Adipocyte (in vitro differentiated cells): ENCODE data around the gene GGACT.
"Not testable (repeated sequence)": the region's sequence is repeated elsewhere in the genome, so short reads cannot be mapped to it uniquely, and the experiment has no call there.

Experiments used
- DNase-seq: peaks from one replicate; pipeline ENCODE4 v3.0.0-alpha.2; 2015; ENCODE audit warnings: low read depth
- H3K27me3 ChIP-seq: replicated peaks from 2 replicates; pipeline ENCODE4 v1.7.0; 2013; ENCODE audit warnings: mild to moderate bottlenecking, low read length, moderate library complexity; ENCODE audit not compliant: control insufficient read depth, insufficient read depth
- H3K36me3 ChIP-seq: 2 replicates; pipeline ENCODE4 v1.7.0; 2013; ENCODE audit warnings: low read length, mild to moderate bottlenecking, moderate library complexity; ENCODE audit not compliant: control insufficient read depth, insufficient read depth, severe bottlenecking
- H3K4me1 ChIP-seq: 2 replicates; pipeline ENCODE4 v1.7.0; 2013; ENCODE audit warnings: mild to moderate bottlenecking, low read length, moderate library complexity; ENCODE audit not compliant: control insufficient read depth, insufficient read depth
- H3K4me3 ChIP-seq: 2 replicates; pipeline ENCODE4 v1.7.0; 2013; ENCODE audit warnings: mild to moderate bottlenecking, low read length, moderate library complexity
- H3K9ac ChIP-seq: 2 replicates; pipeline ENCODE4 v1.7.0; 2013; ENCODE audit warnings: mild to moderate bottlenecking, low read length, moderate library complexity
- H3K9me3 ChIP-seq: 2 replicates; pipeline ENCODE4 v1.7.0; 2013; ENCODE audit warnings: mild to moderate bottlenecking, low read length, moderate library complexity; ENCODE audit not compliant: control insufficient read depth

Gene GGACT

DNA sequence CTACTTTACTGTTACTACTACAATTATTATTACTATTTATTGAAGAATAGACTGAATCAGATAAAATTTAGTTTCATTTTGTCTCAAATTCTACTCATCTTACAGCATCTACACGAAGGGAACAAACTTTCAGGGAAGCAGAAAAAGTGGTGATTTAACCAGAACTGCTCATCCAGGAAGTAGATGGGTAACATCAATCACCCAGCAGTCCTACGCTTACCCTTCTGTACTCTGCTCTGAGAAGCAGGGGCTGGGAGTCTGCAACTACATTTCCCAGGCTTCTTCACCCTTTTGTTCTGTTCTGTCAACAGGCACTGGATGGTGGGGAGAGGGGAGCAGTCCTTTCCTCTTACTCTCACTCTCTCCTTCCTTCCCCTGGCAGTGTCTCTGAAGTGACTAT is 31.4 kb upstream of the GGACT start:
- no peaks in the 10 kb centered on the region for H3K27me3 ChIP-seq
- no peak overlapping the region for H3K4me3 ChIP-seq
- H3K36me3 ChIP-seq, result no peaks in the 10 kb centered on the region
- H3K9ac ChIP-seq, result no peak overlapping the region
- H3K9me3 ChIP-seq, result no peaks in the 10 kb centered on the region
- DNase-seq, result no peak
- no peaks in the 10 kb centered on the region for H3K4me1 ChIP-seq

GRCh38 chr13:100618897-100619296 is 30.3 kb upstream of the GGACT start:
- not testable (repeated sequence) for H3K4me3 ChIP-seq, H3K36me3 ChIP-seq, H3K4me1 ChIP-seq, DNase-seq, H3K9me3 ChIP-seq, H3K9ac ChIP-seq, H3K27me3 ChIP-seq

DNA sequence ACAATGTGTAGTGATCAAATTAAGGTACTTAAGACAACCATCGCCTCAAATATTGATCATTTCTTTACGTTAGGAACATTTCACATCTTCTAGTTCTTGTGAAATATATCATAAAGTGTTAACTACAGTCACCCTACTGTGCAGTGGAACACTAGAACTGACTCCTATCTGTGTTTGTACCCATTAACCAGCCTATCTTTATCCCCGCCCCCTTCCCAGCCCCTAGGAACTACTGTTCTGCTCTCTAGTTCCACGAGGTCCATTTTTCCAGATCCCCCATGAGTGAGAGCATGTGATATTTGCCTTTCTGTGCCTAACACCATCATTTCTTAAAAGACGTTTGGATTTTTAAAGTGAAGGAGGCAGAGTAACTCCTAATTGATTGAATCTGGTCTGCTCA is 24.4 kb upstream of the GGACT start:
- no peak for DNase-seq
- Histone ChIP-seq H3K36me3 (peaks cover 12% of the 10 kb centered on the region), H3K27me3 (no peaks in the 10 kb centered on the region), H3K4me3 (no peak overlapping the region), H3K9me3 (no peaks in the 10 kb centered on the region), H3K4me1 (peaks cover 2% of the 10 kb centered on the region), H3K9ac (no peak overlapping the region)

- H3K4me1 ChIP-seq, result peaks cover 2% of the 10 kb centered on the region
- H3K9me3 ChIP-seq, result no peaks in the 10 kb centered on the region
- H3K9ac ChIP-seq, result no peak overlapping the region
- no peak for DNase-seq
- H3K27me3 ChIP-seq, result no peaks in the 10 kb centered on the region
- H3K36me3 ChIP-seq, result peaks cover 12% of the 10 kb centered on the region
- H3K4me3 ChIP-seq, result no peak overlapping the region
These were observed 23.3 kb upstream of the GGACT start for GRCh38 chr13:100611678-100612492.

GRCh38 chr13:100610391-100611347 is 22.1 kb upstream of the GGACT start:
- DNase-seq, result no peak
- no peak overlapping the region for H3K4me3 ChIP-seq
- H3K27me3 ChIP-seq, result no peaks in the 10 kb centered on the region
- peaks cover 12% of the 10 kb centered on the region for H3K36me3 ChIP-seq
- no peak overlapping the region for H3K9ac ChIP-seq
- H3K9me3 ChIP-seq, result no peaks in the 10 kb centered on the region
- peaks cover 2% of the 10 kb centered on the region for H3K4me1 ChIP-seq

DNA sequence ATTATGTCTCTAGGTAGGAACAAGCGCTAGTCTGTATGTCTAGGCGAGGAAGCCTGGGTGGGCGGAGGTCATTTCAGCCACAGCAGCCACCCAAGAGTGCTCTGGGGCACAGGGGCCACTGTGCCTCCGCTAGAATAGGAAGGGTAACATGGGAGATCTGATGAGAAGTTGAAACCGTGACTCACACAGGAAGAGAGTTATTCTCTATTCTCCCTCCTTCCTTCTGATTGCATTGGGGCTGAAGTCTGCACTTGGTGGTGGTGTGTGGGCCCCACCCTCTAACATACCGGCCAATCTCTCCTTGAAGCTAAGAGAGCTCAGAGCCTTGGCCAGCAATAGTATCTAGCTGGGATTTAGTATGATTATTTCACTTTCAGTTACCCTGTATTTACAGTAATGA is 20.3 kb upstream of the GGACT start:
- Histone ChIP-seq H3K4me3 (no peak overlapping the region), H3K4me1 (peaks cover 2% of the 10 kb centered on the region), H3K36me3 (peaks cover 12% of the 10 kb centered on the region), H3K9me3 (no peaks in the 10 kb centered on the region), H3K27me3 (no peaks in the 10 kb centered on the region), H3K9ac (no peak overlapping the region)
- DNase-seq, result no peak

- no peak for DNase-seq
- H3K9ac ChIP-seq, result no peak overlapping the region
- H3K27me3 ChIP-seq, result no peaks in the 10 kb centered on the region
- H3K9me3 ChIP-seq, result no peaks in the 10 kb centered on the region
- H3K36me3 ChIP-seq, result peaks cover 12% of the 10 kb centered on the region
- H3K4me3 ChIP-seq, result no peak overlapping the region
- H3K4me1 ChIP-seq, result peaks cover 2% of the 10 kb centered on the region
These were observed 19.9 kb upstream of the GGACT start for GRCh38 chr13:100608489-100608888.

DNA sequence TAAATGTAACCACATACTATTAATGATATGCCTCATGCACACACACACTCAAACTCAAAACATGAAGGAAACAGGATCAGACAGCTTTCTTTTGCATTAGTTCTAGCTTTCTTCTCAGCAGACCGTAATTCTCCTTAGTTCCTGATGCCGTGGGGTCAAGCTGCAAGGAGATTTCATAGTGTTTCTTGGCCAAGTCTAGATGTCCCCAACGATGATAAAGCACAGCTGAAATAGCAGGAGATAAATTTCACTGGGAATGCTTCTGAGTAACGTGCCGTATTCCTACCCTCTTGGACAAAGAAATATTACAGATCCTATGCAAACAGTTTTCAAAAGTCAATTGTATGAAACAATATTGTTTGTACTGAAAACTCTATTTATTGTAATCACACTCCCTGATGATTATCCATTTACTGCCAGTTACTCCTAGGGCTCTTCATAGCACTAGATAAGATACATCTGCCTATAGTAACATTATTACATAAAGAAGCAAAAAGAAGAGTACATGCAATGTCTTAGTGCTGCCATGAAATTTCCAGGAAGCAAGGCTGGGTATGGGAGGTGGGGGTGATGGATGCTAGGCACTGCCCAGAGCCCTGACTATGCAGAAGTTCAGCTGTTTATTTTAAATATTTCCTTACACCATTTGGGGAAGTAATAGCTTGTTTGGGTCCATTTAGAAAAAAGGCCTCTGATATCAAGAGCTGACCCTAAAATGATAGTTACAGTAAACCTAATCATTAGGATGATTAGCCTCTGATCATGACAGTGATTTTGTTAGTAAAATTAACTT is 16.5 kb upstream of the GGACT start:
- no peak for DNase-seq
- no peak overlapping the region for H3K9ac ChIP-seq
- H3K9me3 ChIP-seq, result no peaks in the 10 kb centered on the region
- no peaks in the 10 kb centered on the region for H3K27me3 ChIP-seq
- peaks cover 5% of the 10 kb centered on the region for H3K4me1 ChIP-seq
- no peak overlapping the region for H3K4me3 ChIP-seq
- H3K36me3 ChIP-seq, result peaks cover 6% of the 10 kb centered on the region

DNA sequence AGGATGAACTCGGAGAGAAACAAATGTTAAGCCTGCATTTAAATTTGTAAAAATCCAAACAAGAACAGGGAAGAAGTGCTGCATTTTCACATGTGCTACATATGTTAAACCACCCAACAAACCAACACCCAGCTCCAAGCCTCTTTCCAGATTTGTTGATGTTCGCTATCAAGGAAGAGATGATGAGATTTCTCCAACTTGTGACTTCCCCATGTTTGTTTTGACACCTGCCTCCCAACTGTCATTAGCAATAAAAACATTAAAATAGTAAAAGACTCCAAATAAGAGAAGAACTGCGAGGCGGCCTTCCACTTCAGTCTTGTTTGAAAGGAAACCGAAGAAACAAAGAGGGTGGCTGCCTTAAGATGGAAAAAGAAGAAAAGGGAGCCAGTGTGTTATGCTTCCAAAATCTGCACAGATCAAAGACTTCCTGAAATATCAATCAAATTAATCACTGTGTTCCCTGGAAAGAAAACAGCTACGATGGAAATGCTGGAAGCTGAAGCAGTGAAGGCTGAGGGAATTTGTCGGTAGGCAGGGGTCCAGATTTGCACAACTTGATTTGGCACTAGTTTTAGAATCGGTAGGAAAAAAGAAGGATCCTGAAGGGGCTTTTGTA is 14.0 kb upstream of the GGACT start:
- Histone ChIP-seq H3K27me3 (no peaks in the 10 kb centered on the region), H3K36me3 (no peaks in the 10 kb centered on the region), H3K9ac (no peak overlapping the region), H3K4me1 (peaks cover 5% of the 10 kb centered on the region), H3K9me3 (no peaks in the 10 kb centered on the region), H3K4me3 (no peak overlapping the region)
- no peak for DNase-seq

GRCh38 chr13:100601716-100602115 is 13.1 kb upstream of the GGACT start:
- Histone ChIP-seq H3K4me3 (no peak overlapping the region), H3K27me3 (no peaks in the 10 kb centered on the region), H3K9me3 (no peaks in the 10 kb centered on the region), H3K36me3 (no peaks in the 10 kb centered on the region), H3K9ac (no peak overlapping the region), H3K4me1 (peaks cover 5% of the 10 kb centered on the region)
- DNase-seq, result no peak
